ENCODE data around the gene JADE2. TPM values are rescaled to one million over a fixed set of nuclear protein-coding genes. Genes with fewer than 3 reads are reported as not detected.

The JADE2 gene
- total and polyA plus RNA-seq, 2 donors, result 8.9 to 41.2 TPM

DNA sequence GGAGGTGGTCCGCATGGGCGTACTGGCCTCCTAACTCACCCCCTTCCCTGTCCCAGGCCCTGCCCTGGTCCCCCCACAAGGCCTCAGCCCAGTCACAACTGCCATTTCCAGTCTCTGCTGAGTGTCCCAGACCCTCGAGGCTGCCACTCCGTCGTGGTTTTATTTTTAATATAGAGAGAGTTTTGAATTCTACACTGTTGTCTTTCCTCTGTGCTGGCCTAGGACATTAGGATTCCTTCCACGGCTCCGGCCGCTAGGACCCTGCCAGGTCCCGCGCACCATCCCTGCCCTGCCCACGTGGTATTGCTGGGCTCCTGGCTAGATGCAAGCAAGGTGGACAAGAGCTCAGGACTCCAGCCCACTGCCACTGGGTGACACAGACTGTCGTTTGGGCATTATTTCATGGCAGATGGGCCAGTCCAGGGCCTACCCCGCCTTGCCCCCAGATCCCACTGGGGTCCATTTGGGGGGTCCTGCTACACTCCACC, 53.9 kb downstream of the JADE2 start:
- no peak for DNase-seq (ENCODE audit: extremely low spot score)
- no peaks in the 10 kb centered on the region for H3K4me1 ChIP-seq (ENCODE audit: insufficient read depth)
- H3K36me3 ChIP-seq (ENCODE audit: insufficient read depth), result peaks cover 17% of the 10 kb centered on the region
- WGBS, result 87% methylated on average over 13 of the region's 13 CpGs
- no peak overlapping the region for H3K27ac ChIP-seq (ENCODE audit: low read depth)
- no peak overlapping the region for H3K4me3 ChIP-seq (ENCODE audit: low read depth, low read length)

DNA sequence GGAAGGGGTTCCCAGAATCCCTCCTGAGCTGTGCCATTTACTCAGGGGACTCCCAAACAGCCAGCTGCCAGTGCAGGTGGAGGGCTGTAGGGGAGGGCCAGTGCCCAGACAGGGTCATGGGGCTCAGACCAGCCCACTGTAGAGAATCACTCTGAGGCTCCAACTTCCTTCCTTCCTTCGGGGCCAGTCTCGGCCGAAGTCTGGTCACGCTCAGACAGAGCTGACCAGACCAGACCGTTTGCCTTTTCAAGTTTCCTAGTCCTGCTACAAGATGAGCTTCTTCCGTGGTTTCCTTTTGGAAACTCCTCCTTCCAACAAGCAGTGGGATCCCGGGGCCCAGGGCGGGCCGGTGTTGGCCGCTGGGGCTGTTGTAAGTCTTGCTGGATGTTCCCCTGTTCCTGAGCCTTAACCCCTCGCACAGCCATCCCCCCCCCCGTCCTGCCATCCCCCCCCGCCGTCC, 54.6 kb downstream of the JADE2 start:
- H3K27ac ChIP-seq (ENCODE audit: low read depth), result no peak overlapping the region
- H3K36me3 ChIP-seq (ENCODE audit: insufficient read depth), result peaks cover 17% of the 10 kb centered on the region
- H3K4me1 ChIP-seq (ENCODE audit: insufficient read depth), result no peaks in the 10 kb centered on the region

DNA sequence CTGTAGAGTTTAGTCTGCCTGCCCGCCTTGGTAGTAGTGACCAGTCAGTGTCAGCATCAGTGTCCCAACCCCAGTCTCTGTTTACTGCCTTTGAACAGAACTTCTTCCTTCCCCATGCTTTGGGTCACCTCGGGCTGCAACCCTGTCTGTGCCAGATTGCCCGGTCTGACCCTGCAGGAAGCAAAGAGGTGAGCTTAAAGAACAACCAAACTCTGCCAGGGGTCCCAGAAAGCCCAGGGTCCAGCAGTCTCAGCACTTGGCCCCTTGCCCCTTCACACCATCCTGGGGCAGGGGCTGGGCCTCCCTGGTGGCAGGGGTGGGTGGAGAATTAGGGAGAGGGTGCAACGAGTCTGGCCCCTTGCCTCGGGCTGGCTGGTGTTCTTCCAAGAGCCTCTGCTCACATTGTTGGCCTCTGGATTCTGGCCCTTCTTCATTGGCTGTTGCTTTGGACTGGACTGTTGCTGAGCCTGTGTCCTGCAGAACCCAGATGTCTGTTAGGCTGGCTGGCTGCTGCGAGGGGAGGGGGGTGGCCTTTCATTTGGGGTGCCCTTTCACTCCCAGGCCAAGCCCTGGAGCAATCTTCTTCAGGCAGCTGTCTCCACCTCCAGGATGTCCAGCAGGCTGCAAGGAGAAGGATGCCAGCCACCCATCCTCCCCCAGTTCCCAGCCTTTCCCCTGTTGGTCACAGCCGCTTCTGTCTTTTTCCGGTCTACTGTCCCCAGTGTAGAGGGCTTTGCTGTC, 55.9 kb downstream of the JADE2 start:
- WGBS, result 58% methylated on average over 8 of the region's 8 CpGs
- DNase-seq (ENCODE audit: extremely low spot score), result no peak

More for the DNA sequence above, 54.6 kb downstream of the JADE2 start:
- no peak overlapping the region for H3K4me3 ChIP-seq (ENCODE audit: low read depth, low read length)
- 68% methylated on average over 14 of the region's 14 CpGs for WGBS
- DNase-seq (ENCODE audit: extremely low spot score), result no peak

DNA sequence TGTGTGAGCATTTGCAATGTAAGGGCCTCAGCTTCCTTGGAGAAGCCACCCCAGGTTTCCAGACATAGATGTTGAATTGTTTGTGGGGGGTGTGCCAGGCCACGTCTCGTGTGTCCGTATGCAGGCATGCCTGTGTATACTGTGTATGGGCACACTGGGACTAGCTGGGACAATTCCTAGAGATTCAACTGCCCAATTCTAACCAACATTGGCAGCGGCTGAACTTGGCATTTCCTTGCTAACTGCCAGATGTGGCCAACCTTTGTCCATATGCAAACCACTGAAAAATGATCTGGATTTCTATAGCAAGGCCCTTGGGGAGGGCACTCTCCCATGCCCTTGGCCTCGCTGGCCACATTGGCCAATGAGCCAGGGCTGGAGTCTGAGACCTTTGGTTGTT, 56.8 kb downstream of the JADE2 start:
- Histone ChIP-seq H3K4me1 (ENCODE audit: insufficient read depth) (no peaks in the 10 kb centered on the region), H3K36me3 (ENCODE audit: insufficient read depth) (peaks cover 13% of the 10 kb centered on the region), H3K4me3 (ENCODE audit: low read depth, low read length) (no peak overlapping the region), H3K27ac (ENCODE audit: low read depth) (no peak overlapping the region)
- no peak for DNase-seq (ENCODE audit: extremely low spot score)
- WGBS, result 83% methylated on average over 5 of the region's 5 CpGs

More for the DNA sequence above, 55.9 kb downstream of the JADE2 start:
- Histone ChIP-seq H3K4me3 (ENCODE audit: low read depth, low read length) (no peak overlapping the region), H3K27ac (ENCODE audit: low read depth) (no peak overlapping the region), H3K4me1 (ENCODE audit: insufficient read depth) (no peaks in the 10 kb centered on the region), H3K36me3 (ENCODE audit: insufficient read depth) (peaks cover 17% of the 10 kb centered on the region)

DNA sequence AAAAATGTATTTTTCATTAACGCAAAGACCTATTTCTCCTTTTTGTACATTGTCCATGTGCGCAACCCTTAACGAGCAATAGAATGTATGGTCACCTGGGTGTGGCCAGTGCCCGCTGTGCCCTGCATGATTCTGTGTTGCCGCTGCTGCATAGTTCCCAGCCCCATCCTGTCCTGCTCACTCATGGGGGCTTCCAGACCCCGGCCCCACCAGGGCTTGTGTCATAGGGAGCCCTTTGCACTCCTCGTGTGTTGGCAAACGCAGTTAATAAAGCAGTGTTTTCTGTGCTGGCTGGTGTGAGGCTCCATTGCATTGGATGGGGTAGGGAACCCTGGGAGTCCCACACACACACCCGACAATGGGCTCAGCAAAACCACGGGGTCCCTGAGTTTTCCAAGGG, 57.5 kb downstream of the JADE2 start:
- DNase-seq (ENCODE audit: extremely low spot score), result no peak
- no peak overlapping the region for H3K4me3 ChIP-seq (ENCODE audit: low read depth, low read length)
- H3K4me1 ChIP-seq (ENCODE audit: insufficient read depth), result no peaks in the 10 kb centered on the region
- WGBS, result 89% methylated on average over 10 of the region's 10 CpGs
- H3K36me3 ChIP-seq (ENCODE audit: insufficient read depth), result peaks cover 13% of the 10 kb centered on the region
- H3K27ac ChIP-seq (ENCODE audit: low read depth), result no peak overlapping the region

DNA sequence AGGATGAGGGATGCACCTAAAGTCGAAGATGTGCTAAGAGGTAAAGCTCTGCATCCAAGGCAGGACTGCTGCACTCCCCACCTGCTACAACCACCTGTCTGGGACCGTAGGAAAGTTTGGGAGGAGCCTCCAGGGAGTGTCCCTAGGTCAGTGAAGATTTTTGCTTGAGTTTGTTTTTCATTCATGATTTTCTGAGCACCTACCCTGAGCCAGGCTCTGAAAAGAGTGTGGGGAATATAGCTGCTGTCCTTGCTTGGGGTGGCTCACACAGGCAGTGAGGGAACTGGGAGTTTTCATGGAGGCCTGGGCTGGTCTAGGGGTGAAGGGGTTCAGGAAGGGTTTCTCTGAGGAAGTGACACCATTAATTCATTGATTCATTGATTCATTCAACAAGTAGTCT, 58.3 kb downstream of the JADE2 start:
- WGBS, result 73% methylated on average over 2 of the region's 2 CpGs
- DNase-seq (ENCODE audit: extremely low spot score), result no peak
- no peak overlapping the region for H3K27ac ChIP-seq (ENCODE audit: low read depth)
- peaks cover 10% of the 10 kb centered on the region for H3K36me3 ChIP-seq (ENCODE audit: insufficient read depth)
- H3K4me3 ChIP-seq (ENCODE audit: low read depth, low read length), result no peak overlapping the region
- no peaks in the 10 kb centered on the region for H3K4me1 ChIP-seq (ENCODE audit: insufficient read depth)

DNA sequence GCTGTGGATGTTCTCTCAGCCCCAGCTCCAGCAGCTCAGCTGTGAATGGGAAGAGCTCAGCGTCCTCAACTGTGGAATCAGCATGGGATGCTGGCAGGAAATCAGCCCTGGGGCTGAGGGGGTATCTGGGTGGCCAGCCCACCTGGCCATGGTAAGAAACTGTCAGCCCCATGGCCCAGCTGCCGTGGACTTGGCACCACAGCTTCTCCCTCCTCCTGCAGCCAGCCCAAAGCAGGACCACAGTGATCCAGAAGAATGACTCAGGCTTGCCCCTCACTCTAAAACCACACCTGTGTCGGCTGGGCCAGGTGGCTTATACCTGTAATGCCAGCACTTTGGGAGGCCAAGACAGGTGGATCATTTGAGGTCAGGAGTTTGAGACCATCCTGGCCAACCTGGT, 59.2 kb downstream of the JADE2 start:
- no peak overlapping the region for H3K4me3 ChIP-seq (ENCODE audit: low read depth, low read length)
- H3K4me1 ChIP-seq (ENCODE audit: insufficient read depth), result no peaks in the 10 kb centered on the region
- no peak overlapping the region for H3K27ac ChIP-seq (ENCODE audit: low read depth)
- WGBS, result 66% methylated on average over 3 of the region's 3 CpGs
- H3K36me3 ChIP-seq (ENCODE audit: insufficient read depth), result peaks cover 6% of the 10 kb centered on the region
- no peak for DNase-seq (ENCODE audit: extremely low spot score)

DNA sequence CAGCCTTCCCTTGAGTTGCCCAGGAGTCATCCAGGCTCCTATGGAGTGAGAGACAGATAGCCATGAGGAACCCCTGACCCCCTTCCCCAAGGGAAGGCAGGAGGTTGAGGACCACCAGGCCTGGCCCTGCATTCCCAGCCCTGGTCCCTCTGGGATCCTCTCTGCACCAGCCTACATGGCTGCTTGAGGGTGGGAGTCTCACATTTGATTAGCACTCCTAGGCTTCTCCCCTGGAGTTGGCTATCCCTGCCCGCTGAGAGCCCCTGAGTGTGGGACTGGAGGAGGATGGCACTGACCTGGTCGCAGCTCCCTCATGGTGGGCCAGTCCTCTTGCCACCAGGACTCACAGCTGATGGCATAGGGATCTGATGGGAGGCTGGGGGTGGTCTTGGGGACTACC, 60.5 kb downstream of the JADE2 start:
- peaks cover under 1% of the 10 kb centered on the region for H3K36me3 ChIP-seq (ENCODE audit: insufficient read depth)
- DNase-seq (ENCODE audit: extremely low spot score), result no peak
- no peak overlapping the region for H3K4me3 ChIP-seq (ENCODE audit: low read depth, low read length)
- no peaks in the 10 kb centered on the region for H3K4me1 ChIP-seq (ENCODE audit: insufficient read depth)
- no peak overlapping the region for H3K27ac ChIP-seq (ENCODE audit: low read depth)
- 94% methylated on average over 2 of the region's 2 CpGs for WGBS

DNA sequence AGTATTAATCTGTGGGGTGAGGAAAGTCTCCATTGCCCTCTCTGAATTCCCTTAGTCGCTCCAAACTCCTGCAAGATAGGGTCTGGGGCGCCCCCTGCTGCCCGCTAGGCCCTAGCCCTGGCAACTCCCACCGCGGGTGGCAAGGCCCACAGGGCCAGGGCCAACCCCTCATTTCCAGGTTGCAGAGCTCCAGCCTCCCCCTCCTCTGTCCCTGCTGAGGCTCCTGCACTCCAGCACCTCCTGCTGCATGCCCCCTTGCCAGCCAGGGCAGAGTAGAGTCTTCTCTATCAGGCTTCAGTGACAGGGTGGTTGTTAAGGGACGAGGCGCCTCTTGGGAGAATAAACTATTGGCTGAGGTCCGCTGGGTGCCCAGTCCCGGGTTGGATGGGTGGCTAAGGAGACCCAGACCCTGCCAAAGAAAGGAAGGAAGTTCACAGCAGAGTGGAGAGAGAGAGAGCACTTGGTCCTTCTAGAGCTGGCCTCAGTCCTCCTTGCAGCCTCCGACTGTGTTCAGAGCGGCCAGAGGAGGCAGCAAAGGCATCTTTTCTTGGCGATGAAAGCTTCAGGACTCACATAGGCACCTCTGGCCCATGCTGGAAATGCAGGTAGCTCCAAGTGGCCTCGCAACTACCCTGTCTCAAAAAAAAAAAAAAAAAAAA, 61.5 kb downstream of the JADE2 start:
- no peak for DNase-seq (ENCODE audit: extremely low spot score)
- H3K4me3 ChIP-seq (ENCODE audit: low read depth, low read length), result no peak overlapping the region
- WGBS, result 20% methylated on average over 13 of the region's 13 CpGs
- no peaks in the 10 kb centered on the region for H3K4me1 ChIP-seq (ENCODE audit: insufficient read depth)
- H3K36me3 ChIP-seq (ENCODE audit: insufficient read depth), result no peaks in the 10 kb centered on the region
- H3K27ac ChIP-seq (ENCODE audit: low read depth), result no peak overlapping the region

DNA sequence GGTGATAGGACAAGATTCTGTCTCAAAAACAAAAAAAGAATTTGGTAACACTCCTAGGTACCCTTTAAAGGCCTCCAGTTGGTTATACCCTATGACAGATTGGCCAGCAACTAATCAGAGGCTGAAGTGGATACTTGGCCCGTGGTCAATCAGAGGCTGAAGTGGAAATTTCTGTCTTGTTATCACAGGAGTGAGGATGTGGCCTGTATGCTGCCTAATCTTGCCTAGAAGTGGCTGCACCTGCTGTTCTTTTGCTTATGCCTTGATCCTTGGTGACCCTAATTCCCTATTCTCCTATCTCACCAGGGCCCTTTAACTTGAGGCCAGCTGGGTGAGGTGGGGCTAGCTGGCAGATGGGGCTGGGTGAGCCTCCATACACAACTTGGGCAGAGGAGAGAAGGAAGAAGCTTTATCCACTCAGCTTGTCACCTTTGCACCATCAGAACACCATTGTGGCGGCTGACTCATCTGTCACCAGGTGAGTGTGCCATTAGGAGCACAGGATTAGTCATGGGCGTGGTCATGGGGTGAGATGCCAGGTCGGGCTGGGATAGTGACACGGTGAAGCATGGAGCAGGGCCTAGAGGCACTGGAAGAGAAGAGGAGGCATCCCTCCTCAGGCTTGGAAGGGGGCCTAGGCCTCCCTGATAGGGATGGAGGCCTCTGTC, 65.7 kb downstream of the JADE2 start:
- no peak for DNase-seq (ENCODE audit: extremely low spot score)

DNA sequence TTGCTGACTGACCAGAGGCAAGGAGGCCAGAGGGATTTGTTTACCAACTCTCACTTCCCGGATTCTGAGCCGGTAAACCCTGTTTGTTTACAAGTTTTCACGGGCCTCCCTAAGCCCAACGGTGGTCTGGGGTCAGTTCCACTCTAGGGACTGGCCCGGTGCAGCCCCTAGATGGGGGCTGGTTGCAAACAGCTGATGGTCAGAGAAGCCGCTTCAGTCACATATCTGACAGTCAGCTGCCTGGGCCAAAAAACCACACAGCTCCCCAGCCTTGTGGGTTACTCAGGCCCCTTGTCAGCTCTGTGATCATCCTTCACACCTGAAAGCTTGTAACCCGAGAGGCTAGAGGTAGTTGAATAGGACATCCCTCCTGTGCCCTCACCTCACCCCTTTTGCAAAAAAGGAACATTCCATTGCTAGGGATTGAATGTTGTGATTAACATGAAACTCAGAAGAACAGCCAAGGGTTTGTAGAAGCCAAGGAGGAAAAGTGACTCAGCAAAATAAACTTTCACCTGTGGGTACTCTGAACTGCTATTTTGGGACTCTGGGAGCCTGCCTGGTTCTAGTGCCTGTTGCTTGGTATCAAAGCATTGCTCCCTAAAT, 66.8 kb downstream of the JADE2 start:
- Histone ChIP-seq H3K27ac (ENCODE audit: low read depth) (no peak overlapping the region), H3K36me3 (ENCODE audit: insufficient read depth) (no peaks in the 10 kb centered on the region), H3K4me3 (ENCODE audit: low read depth, low read length) (no peak overlapping the region), H3K4me1 (ENCODE audit: insufficient read depth) (no peaks in the 10 kb centered on the region)
- DNase-seq (ENCODE audit: extremely low spot score), result no peak
- 34% methylated on average over 7 of the region's 7 CpGs for WGBS

More for the DNA sequence above, 65.7 kb downstream of the JADE2 start:
- Histone ChIP-seq H3K27ac (ENCODE audit: low read depth) (no peak overlapping the region), H3K4me1 (ENCODE audit: insufficient read depth) (no peaks in the 10 kb centered on the region), H3K36me3 (ENCODE audit: insufficient read depth) (no peaks in the 10 kb centered on the region), H3K4me3 (ENCODE audit: low read depth, low read length) (no peak overlapping the region)
- whole genome bisulfite sequencing, result 74% methylated on average over 5 of the region's 5 CpGs

DNA sequence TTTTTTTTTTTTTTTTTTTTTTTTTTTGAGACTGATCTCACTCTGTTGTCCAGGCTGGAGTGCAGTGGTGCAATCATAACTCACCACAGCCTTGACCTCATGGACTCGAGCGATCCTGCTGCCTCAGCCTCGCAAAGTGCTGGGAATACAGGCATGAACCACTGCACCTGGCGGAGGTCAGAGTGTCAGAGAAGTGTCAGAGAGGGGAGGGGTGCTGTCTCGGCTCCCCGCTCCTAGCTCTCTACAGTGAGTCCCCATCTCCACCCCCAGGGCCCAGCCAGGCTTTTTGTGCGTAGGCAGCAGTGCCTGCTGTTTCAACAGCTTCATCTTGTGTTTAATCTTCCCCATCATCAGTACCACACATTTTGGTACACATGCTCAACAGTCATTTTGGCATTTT, 68.9 kb downstream of the JADE2 start:
- Histone ChIP-seq H3K4me3 (ENCODE audit: low read depth, low read length) (no peak overlapping the region), H3K4me1 (ENCODE audit: insufficient read depth) (no peaks in the 10 kb centered on the region), H3K36me3 (ENCODE audit: insufficient read depth) (no peaks in the 10 kb centered on the region), H3K27ac (ENCODE audit: low read depth) (no peak overlapping the region)
- 78% methylated on average over 7 of the region's 7 CpGs for WGBS
- DNase-seq (ENCODE audit: extremely low spot score), result no peak

DNA sequence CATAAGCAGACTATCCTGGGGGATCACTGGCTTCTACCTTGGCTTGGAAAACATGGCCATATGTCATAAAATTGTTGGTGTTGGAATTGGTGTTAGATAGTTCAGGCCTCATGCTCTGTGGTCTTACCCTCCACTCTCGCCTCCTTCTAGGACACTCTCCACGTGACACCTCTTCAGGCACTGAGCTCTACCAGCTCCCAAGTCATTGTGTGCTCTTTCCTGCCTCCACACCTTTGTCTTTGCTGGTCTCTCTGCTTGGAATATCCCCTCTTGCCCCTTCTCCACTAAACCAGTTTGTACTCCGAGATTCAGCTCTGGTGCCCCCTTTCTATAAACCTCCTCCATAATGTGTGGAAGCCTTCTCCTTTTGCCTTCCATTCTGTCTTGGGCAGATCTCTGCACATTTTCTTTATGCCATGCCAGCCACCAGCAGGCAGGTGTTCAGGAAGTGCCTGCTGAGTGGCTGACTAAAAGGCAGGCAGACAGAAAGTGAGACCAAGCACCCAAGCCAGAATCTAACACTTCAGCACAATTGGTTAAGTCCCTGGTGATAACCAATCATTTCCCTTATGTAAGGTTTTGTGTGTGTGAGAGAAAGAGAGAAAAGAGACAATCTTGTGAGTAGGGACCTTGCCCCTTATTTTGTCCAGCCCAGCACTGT, 69.5 kb downstream of the JADE2 start:
- H3K27ac ChIP-seq (ENCODE audit: low read depth), result no peak overlapping the region
- 82% methylated on average over 3 of the region's 3 CpGs for WGBS
- no peaks in the 10 kb centered on the region for H3K36me3 ChIP-seq (ENCODE audit: insufficient read depth)
- no peak for DNase-seq (ENCODE audit: extremely low spot score)
- no peak overlapping the region for H3K4me3 ChIP-seq (ENCODE audit: low read depth, low read length)
- H3K4me1 ChIP-seq (ENCODE audit: insufficient read depth), result no peaks in the 10 kb centered on the region

All from urinary bladder (tissue), 4 donors.